ENCODE measurements around the gene XAGE3. TPM values are rescaled to one million over a fixed set of nuclear protein-coding genes. Genes with fewer than 3 reads are reported as not detected.
"Not testable (repeated sequence)": the region's sequence is repeated elsewhere in the genome, so short reads cannot be mapped to it uniquely, and the experiment has no call there.

XAGE3 gene, protein sequence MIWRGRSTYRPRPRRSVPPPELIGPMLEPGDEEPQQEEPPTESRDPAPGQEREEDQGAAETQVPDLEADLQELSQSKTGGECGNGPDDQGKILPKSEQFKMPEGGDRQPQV
- total RNA-seq = not detected

DNA sequence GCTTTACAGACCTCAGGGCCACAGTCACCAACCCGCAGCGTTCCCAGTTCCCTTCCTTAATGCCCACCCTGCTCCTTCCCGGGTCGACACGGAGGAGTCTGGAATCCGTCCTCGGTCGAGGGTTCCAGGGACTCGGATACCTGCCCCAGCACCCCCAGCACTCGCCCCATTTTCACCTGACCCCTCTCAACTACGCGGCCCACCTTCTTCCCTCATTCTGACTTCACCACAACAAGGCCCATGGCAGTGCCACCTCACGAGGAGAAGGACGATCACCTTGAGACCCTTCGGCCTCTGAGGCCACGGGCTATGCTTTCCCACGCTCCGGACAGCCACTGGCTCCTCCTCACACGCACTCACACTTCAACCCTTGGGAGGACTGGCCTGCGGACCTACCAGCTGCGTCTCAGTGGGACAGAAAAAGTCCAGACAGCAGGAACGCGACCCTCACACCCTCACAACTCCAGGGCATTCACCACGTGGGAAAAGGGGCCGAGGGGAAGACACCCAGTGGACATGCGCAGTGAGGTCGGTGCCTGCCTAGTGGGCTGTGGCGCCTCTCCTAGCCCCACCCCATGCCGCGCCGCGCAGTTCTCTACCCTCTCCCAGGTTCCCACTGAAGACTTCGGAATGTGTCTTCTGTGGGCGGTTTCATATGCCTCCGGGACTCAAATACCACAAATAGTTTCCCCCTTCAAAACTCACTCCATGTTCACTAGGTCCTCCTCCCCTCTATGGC lies at the start of gene XAGE3:
Gene XAGE3, minus strand, starts transcription at position 474 of the 739 bp plus-strand sequence. CDS start 950 bp downstream, outside the sequence.
- TF ChIP-seq, protein P1, sequence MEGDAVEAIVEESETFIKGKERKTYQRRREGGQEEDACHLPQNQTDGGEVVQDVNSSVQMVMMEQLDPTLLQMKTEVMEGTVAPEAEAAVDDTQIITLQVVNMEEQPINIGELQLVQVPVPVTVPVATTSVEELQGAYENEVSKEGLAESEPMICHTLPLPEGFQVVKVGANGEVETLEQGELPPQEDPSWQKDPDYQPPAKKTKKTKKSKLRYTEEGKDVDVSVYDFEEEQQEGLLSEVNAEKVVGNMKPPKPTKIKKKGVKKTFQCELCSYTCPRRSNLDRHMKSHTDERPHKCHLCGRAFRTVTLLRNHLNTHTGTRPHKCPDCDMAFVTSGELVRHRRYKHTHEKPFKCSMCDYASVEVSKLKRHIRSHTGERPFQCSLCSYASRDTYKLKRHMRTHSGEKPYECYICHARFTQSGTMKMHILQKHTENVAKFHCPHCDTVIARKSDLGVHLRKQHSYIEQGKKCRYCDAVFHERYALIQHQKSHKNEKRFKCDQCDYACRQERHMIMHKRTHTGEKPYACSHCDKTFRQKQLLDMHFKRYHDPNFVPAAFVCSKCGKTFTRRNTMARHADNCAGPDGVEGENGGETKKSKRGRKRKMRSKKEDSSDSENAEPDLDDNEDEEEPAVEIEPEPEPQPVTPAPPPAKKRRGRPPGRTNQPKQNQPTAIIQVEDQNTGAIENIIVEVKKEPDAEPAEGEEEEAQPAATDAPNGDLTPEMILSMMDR (IDR thresholded peaks at IDR 0.05) = no peak
- no peak for TF ChIP-seq POLR2A (IDR thresholded peaks at IDR 0.05)
- WGBS, 2 donors = 81 to 88% methylated on average over 20 to 24 of the region's 35 CpGs
- Histone ChIP-seq H3K27me3 (no peaks in the 10 kb centered on the region), H3K9me3 (no peaks in the 10 kb centered on the region), H3K36me3 (no peaks in the 10 kb centered on the region), H3K27ac (no peak within 1 kb of the TSS), H3K4me1 (no peaks in the 10 kb centered on the region), H3K4me3 (no peak within 1 kb of the TSS)
- DNase-seq = no peak
- intact Hi-C loops (cut with DNase I) = no loop called here

DNA sequence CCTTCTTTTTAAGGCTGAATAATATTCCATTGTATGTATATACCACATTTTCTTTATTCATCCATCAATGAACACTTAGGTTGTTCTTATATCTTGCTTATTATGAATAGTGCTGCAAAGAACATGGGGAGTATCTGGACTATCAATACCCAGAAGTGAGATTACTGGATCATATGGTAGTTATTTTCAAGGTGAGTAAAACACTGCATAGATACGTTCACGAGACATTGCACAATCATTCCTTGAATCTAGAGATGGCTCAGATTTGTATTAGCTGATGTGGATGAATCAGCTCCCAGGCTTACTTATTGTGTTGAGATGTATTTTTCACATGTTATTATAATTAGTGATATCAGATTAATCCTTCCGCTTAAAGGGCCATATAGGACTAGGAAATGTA lies 46.8 kb upstream of the XAGE3 start:
- H3K4me1 ChIP-seq; H3K27ac ChIP-seq; DNase-seq; H3K9me3 ChIP-seq; H3K27me3 ChIP-seq; H3K36me3 ChIP-seq; intact Hi-C loops (cut with DNase I); H3K4me3 ChIP-seq: not testable (repeated sequence)
- WGBS, 2 donors = no CpG with 5 or more reads among the region's 3 CpGs

- H3K27ac ChIP-seq; DNase-seq; H3K9me3 ChIP-seq; H3K36me3 ChIP-seq; intact Hi-C loops (cut with DNase I); H3K4me1 ChIP-seq; H3K27me3 ChIP-seq; H3K4me3 ChIP-seq: not testable (repeated sequence)
- no CpG with 5 or more reads among the region's 9 CpGs for WGBS, 2 donors
Measured at GRCh38 chrX:52913681-52914080, 45.8 kb upstream of the XAGE3 start.

GRCh38 chrX:52909313-52909969 lies 41.6 kb upstream of the XAGE3 start:
- H3K36me3 ChIP-seq; H3K27me3 ChIP-seq; H3K4me3 ChIP-seq; H3K27ac ChIP-seq; H3K9me3 ChIP-seq; intact Hi-C loops (cut with DNase I); H3K4me1 ChIP-seq; DNase-seq: not testable (repeated sequence)
- WGBS, 2 donors = no CpG with 5 or more reads among the region's 12 CpGs

GRCh38 chrX:52907900-52908299 lies 40.0 kb upstream of the XAGE3 start:
- DNase-seq; H3K27me3 ChIP-seq; H3K4me1 ChIP-seq; H3K4me3 ChIP-seq; intact Hi-C loops (cut with DNase I); H3K27ac ChIP-seq; H3K36me3 ChIP-seq; H3K9me3 ChIP-seq: not testable (repeated sequence)
- WGBS, 2 donors = no CpG with 5 or more reads among the region's 17 CpGs

DNA sequence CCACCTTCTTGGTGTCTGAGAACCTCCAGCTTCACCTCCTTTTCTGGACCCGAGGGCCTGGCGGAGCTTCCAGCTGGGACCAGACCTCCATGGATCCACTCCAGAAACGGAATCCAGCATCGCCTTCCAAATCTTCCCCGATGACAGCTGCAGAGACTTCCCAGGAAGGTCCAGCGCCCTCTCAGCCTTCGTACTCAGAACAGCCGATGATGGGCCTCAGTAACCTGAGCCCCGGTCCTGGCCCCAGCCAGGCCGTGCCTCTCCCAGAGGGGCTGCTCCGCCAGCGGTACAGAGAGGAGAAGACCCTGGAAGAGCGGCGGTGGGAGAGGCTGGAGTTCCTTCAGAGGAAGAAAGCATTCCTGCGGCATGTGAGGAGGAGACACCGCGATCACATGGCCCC lies 39.3 kb upstream of the XAGE3 start:
- H3K4me1 ChIP-seq; H3K36me3 ChIP-seq; intact Hi-C loops (cut with DNase I); H3K27me3 ChIP-seq; DNase-seq; H3K9me3 ChIP-seq; H3K27ac ChIP-seq; H3K4me3 ChIP-seq: not testable (repeated sequence)
- WGBS, 2 donors = no CpG with 5 or more reads among the region's 17 CpGs

DNA sequence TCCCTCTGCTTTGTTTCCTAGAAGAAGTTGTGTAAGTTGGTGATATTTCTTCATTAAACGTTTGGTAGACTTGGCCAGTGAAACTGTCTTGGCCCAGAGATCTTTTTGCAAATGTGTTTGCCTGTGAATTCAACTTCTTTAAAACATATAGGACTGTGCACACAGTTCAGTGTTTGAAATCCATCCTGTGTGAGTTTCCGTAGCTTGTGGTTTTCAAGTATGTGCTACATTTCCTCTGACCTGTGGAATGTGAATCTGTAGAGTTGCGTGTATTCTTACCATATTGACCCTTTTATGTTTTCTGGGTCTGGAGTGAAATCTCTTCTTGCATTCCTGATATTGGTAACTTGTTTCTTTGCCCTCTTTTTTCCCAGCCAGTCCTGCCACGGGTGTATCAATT lies 38.2 kb upstream of the XAGE3 start:
- DNase-seq; H3K27ac ChIP-seq; H3K4me1 ChIP-seq; H3K4me3 ChIP-seq; H3K27me3 ChIP-seq; H3K9me3 ChIP-seq; intact Hi-C loops (cut with DNase I); H3K36me3 ChIP-seq: not testable (repeated sequence)
- WGBS, 2 donors = no CpG with 5 or more reads among the region's 4 CpGs

DNA sequence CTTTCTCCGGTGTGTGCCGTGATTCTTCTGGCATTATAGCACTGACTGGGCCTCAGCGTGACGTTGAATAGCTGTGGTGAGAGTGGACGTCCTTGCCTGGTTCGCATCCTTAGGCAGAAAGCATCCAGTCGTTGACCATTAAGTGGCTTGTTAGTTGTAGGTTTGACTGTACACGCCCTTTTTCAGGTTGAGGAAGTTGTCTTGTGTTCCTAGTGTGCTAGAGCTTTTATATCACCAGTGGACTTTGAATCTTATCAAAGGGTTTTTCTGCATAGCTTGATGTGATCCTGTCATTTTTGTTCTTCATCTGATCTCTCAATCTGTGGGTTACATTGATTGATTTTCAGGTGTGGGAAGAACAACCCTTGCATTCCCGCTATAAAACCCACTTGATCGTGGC lies 37.6 kb upstream of the XAGE3 start:
- DNase-seq; H3K27ac ChIP-seq; H3K27me3 ChIP-seq; H3K9me3 ChIP-seq; H3K4me1 ChIP-seq; H3K4me3 ChIP-seq; intact Hi-C loops (cut with DNase I); H3K36me3 ChIP-seq: not testable (repeated sequence)
- WGBS, 2 donors = no CpG with 5 or more reads among the region's 10 CpGs

GRCh38 chrX:52896855-52897709 lies 29.2 kb upstream of the XAGE3 start, which contains the start of gene FAM156B:
TSS of gene FAM156B (plus strand) at chrX:52897330. CDS start at chrX:52907226, 9,896 bp downstream.
- DNase-seq; H3K4me3 ChIP-seq; H3K27ac ChIP-seq; H3K9me3 ChIP-seq; H3K4me1 ChIP-seq; intact Hi-C loops (cut with DNase I); H3K27me3 ChIP-seq; H3K36me3 ChIP-seq: not testable (repeated sequence)
- no CpG with 5 or more reads among the region's 92 CpGs for whole genome bisulfite sequencing, 2 donors

DNA sequence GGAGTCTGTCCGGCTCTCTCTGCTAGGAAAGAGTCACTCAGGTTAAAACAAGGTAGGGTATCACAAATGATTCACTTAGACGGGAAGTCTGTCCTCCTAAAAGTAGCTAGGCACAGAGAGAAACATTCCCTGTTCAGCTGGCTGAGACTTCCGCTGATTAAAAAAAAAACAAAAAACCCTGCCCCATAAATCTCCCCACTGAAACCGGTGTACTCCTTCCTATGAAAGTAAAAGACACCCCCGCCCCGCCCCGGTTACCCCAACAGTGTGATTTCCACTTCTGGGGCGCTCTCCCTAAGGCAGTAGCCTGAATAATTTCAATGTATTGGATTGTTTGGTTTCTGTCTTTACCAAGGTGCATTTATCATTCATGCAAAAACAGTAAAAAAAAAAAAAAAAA lies 28.6 kb upstream of the XAGE3 start:
- WGBS, 2 donors = no CpG with 5 or more reads among the region's 8 CpGs
- H3K36me3 ChIP-seq; H3K4me1 ChIP-seq; H3K9me3 ChIP-seq; intact Hi-C loops (cut with DNase I); DNase-seq; H3K4me3 ChIP-seq; H3K27ac ChIP-seq; H3K27me3 ChIP-seq: not testable (repeated sequence)

GRCh38 chrX:52888090-52888489 lies 20.2 kb upstream of the XAGE3 start:
- H3K4me3 ChIP-seq; DNase-seq; H3K4me1 ChIP-seq; H3K36me3 ChIP-seq; H3K9me3 ChIP-seq; H3K27ac ChIP-seq; intact Hi-C loops (cut with DNase I); H3K27me3 ChIP-seq: not testable (repeated sequence)
- no CpG with 5 or more reads among the region's 9 CpGs for WGBS, 2 donors

DNA sequence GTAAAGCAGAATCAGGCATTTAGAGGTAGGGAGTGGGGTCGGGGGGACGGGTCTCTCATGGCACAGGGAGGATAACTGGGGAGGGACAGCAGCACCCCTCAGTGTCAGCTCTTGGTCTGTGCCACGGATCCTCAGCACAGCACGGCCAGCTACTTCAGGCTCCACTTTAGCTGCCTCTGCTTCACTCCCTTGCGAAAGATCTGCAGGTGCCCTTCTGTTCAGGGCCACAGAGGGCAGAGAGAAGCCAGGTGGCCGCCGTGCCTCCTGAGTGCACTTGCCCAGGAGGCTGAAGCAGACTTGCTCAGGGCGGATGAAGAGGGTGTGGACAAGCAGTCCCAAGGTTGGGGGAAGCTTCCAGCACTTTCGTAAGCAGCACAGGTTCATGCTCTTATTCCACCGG lies 19.6 kb upstream of the XAGE3 start:
- DNase-seq; H3K27me3 ChIP-seq; H3K4me3 ChIP-seq; H3K4me1 ChIP-seq; H3K9me3 ChIP-seq; intact Hi-C loops (cut with DNase I); H3K27ac ChIP-seq; H3K36me3 ChIP-seq: not testable (repeated sequence)
- no CpG with 5 or more reads among the region's 10 CpGs for WGBS, 2 donors
